Spleen (tissue), 11 donors: ENCODE data around the gene FSTL1. TPM values are rescaled to one million over a fixed set of nuclear protein-coding genes. Genes with fewer than 3 reads are reported as not detected.

Experiments used
- DNase-seq: peaks from one replicate; pipeline ENCODE4 v3.0.0-alpha.2; 2020
- H3K27ac ChIP-seq, 8 donors: fragments of 200-600 bp; sonication (generic) in 7 of 8; 1 replicate in 4 of 8; 2 replicates in 4 of 8; pipeline versions ENCODE4 v1.5.0 to v1.8.0; 2016 to 2021; ENCODE audit warnings: inconsistent platforms in 4 of 8, mild to moderate bottlenecking in 4 of 8, moderate library complexity in 1 of 8
- H3K27me3 ChIP-seq, 7 donors: fragments of 200-600 bp; sonication (generic) in 6 of 7; replicated peaks in 1 of 7; 1 replicate in 4 of 7; 2 replicates in 3 of 7; pipeline versions ENCODE4 v1.5.0 to v1.8.0; 2016 to 2021; ENCODE audit warnings: inconsistent platforms in 3 of 7, mild to moderate bottlenecking in 1 of 7
- H3K36me3 ChIP-seq, 6 donors: fragments of 200-600 bp; sonication (generic) in 5 of 6; 1 replicate in 4 of 6; 2 replicates in 2 of 6; pipeline versions ENCODE4 v1.5.0 to v1.8.0; 2016 to 2021; ENCODE audit warnings: inconsistent platforms in 2 of 6
- H3K4me1 ChIP-seq, 6 donors: fragments of 200-600 bp; sonication (generic) in 5 of 6; 1 replicate in 3 of 6; 2 replicates in 3 of 6; pipeline versions ENCODE4 v1.5.0 to v1.8.0; 2016 to 2021; ENCODE audit warnings: inconsistent platforms in 3 of 6
- H3K4me3 ChIP-seq, 8 donors: fragments of 200-600 bp; sonication (generic) in 7 of 8; 1 replicate in 4 of 8; 2 replicates in 4 of 8; pipeline versions ENCODE4 v1.5.0 to v1.8.0; 2016 to 2021; ENCODE audit warnings: inconsistent platforms in 4 of 8, mild to moderate bottlenecking in 4 of 8, moderate library complexity in 2 of 8
- H3K9me3 ChIP-seq, 8 donors: fragments of 200-600 bp; sonication (generic) in 7 of 8; 1 replicate in 4 of 8; 2 replicates in 4 of 8; pipeline versions ENCODE4 v1.5.0 to v1.8.0; 2016 to 2021; ENCODE audit warnings: inconsistent platforms in 4 of 8
- POLR2A ChIP-seq, 3 donors: fragments of 450-650 bp; IDR thresholded peaks; one replicate each; pipeline ENCODE4 v1.5.1; 2017; ENCODE audit warnings: antibody characterized with exemption in 3 of 3, mild to moderate bottlenecking in 1 of 3
- POLR2AphosphoS5 ChIP-seq, 3 donors: sonication (generic); formaldehyde crosslinking; IDR thresholded peaks; one replicate each; pipeline ENCODE4 v1.5.1; 2017; ENCODE audit warnings: antibody characterized with exemption in 3 of 3
- WGBS, 5 donors: extraction: QIAGEN DNeasy Blood & Tissue Kit in 3 of 5; methylation state at CpG; one replicate each; pipeline versions ENCODE4 v1.1.5 to v1.1.7; 2013 to 2018; 5-methylcytosine and 5-hydroxymethylcytosine counted together
- intact Hi-C: fragments of 100-400 bp; cut with DNase I; formaldehyde crosslinking; loops from one replicate; pipeline ENCODE4 v1.15.0; 2023; ENCODE audit warnings: low total_unique reads
- polyA plus RNA-seq, 3 donors: library from polyadenylated mRNA; stranded (reverse); fragments of 200-250 nt; gene quantifications; one replicate each; pipeline ENCODE4 v1.2.1, GENCODE V29; 2013
- total RNA-seq, 7 donors: library from RNA; depleted of rRNA in 3 of 7; stranded (reverse); fragments of >200 nt in 3 of 7; fragmentation: NEBNext Ultra II Directional in 4 of 7; extraction: Animal tissue kit (Norgen Biotek cat#: 25700) in 4 of 7; gene quantifications; one replicate each; pipeline versions ENCODE4 v1.1.0 to v1.2.1, GENCODE V29; 2016 to 2021
- TF ChIP-seq, protein P1 (sequence below), 11 experiments: fragments of 200-600 bp in 7 of 11; fragments of 450-650 bp in 4 of 11; sonication (generic) in 4 of 11; IDR thresholded peaks in 8 of 11; conservative IDR thresholded peaks in 3 of 11; 1 replicate in 7 of 11; 2 replicates in 4 of 11; pipeline versions ENCODE4 v1.4.0 to v1.8.0; 2016 to 2021; ENCODE audit warnings: antibody characterized with exemption in 11 of 11, inconsistent platforms in 4 of 11, mild to moderate bottlenecking in 1 of 11
- donor health status: healthy with polysubstance abuse.
- donor health status: DM: no; HTN: no; CAD: no; lungs with moderate emphysema.
- donor health status: DM: no; HTN: no; CAD: no.
- donor health status: Bipolar disorder and iron deficiency.
- donor health status: healthy.
- donor health status: DM: no; HTN: no; CAD: no.
- donor health status: DM: yes; HTN: yes; CAD: no.

FSTL1 gene
- total and polyA plus RNA-seq, 10 donors, result 6.7 to 228 (median 99.3) TPM

DNA sequence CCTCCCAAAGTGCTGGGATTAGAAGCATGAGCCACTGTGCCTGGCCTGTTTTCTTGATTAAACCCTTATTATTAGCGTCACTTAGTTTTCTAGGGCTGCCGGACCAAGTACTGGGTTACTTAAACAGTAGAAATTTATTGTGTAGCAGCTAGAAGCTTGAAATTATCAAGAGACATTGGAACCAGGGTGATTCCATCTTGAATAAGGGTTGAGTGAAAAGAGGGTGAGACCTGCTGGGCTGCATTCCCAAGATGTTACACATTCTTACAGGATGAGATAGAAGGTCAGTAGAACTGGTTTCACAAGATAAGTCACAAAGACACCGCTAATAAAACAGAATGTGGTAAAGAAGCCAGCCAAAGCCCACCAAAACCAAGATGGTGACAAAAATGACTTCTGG, 18.6 kb upstream of the FSTL1 start:
- intact Hi-C loops, result no loop called here
- DNase-seq, result no peak

DNA sequence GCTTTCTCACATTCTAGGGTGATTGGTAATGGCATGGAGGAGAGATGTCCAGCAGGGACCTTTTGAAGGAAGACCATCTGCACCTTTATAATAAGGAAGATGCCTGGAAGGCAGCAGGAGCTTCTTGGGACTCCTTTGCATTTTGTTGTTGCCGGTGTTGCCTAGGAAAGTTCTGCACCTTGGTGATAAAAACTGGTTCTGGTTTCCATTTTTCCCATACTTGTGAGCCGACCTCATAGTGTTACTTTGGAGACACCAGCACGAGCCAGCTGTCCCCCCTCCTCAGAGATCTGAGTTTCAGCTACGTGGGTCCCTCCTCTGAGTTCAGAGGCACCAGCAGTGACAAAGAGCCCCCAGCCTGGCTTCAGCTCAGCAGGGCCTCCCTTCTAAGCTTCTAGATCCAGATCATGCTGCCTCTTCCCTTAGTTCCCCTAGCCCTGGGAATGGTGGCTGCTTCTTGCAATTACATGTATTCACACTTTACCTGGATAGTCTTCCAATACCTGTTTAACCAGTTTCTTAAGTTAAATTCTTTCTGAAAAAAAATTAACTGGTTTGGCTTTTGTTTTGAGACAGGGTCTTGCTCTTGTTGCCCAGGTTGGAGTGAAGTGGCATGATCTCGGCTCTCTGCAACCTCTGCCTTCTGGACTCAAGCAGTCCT, 18.0 kb upstream of the FSTL1 start:
- Histone ChIP-seq H3K4me1 (no peaks in the 10 kb centered on the region), H3K36me3 (no peaks in the 10 kb centered on the region), H3K9me3 (no peaks in the 10 kb centered on the region), H3K4me3 (no peak overlapping the region), H3K27me3 (peaks cover 0 to 7% (median 0%) of the 10 kb centered on the region in 7 donors), H3K27ac (no peak overlapping the region)
- TF ChIP-seq, protein P1, sequence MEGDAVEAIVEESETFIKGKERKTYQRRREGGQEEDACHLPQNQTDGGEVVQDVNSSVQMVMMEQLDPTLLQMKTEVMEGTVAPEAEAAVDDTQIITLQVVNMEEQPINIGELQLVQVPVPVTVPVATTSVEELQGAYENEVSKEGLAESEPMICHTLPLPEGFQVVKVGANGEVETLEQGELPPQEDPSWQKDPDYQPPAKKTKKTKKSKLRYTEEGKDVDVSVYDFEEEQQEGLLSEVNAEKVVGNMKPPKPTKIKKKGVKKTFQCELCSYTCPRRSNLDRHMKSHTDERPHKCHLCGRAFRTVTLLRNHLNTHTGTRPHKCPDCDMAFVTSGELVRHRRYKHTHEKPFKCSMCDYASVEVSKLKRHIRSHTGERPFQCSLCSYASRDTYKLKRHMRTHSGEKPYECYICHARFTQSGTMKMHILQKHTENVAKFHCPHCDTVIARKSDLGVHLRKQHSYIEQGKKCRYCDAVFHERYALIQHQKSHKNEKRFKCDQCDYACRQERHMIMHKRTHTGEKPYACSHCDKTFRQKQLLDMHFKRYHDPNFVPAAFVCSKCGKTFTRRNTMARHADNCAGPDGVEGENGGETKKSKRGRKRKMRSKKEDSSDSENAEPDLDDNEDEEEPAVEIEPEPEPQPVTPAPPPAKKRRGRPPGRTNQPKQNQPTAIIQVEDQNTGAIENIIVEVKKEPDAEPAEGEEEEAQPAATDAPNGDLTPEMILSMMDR (IDR thresholded peaks at IDR 0.05 in 8 of 11, conservative IDR thresholded peaks at IDR 0.05 in 3 of 11), result no peak
- TF ChIP-seq POLR2AphosphoS5 (IDR thresholded peaks at IDR 0.05) (no peak), POLR2A (IDR thresholded peaks at IDR 0.05) (no peak)
- WGBS, 5 donors, result 76 to 95% (median 86%) methylated on average over 5 of the region's 5 CpGs
- DNase-seq, result no peak
- intact Hi-C loops, result no loop called here

More for the DNA sequence above, 18.6 kb upstream of the FSTL1 start:
- H3K9me3 ChIP-seq, result no peaks in the 10 kb centered on the region
- H3K36me3 ChIP-seq, result no peaks in the 10 kb centered on the region
- no peak overlapping the region for H3K27ac ChIP-seq
- TF ChIP-seq, protein P1 (IDR thresholded peaks at IDR 0.05 in 8 of 11, conservative IDR thresholded peaks at IDR 0.05 in 3 of 11), result no peak
- TF ChIP-seq POLR2A (IDR thresholded peaks at IDR 0.05) (no peak), POLR2AphosphoS5 (IDR thresholded peaks at IDR 0.05) (no peak)
- H3K4me3 ChIP-seq, result no peak overlapping the region
- 89 to 96% (median 93%) methylated on average over 3 of the region's 3 CpGs for WGBS, 5 donors
- no peaks in the 10 kb centered on the region for H3K4me1 ChIP-seq
- peaks cover 0 to 7% (median 0%) of the 10 kb centered on the region in 7 donors for H3K27me3 ChIP-seq

DNA sequence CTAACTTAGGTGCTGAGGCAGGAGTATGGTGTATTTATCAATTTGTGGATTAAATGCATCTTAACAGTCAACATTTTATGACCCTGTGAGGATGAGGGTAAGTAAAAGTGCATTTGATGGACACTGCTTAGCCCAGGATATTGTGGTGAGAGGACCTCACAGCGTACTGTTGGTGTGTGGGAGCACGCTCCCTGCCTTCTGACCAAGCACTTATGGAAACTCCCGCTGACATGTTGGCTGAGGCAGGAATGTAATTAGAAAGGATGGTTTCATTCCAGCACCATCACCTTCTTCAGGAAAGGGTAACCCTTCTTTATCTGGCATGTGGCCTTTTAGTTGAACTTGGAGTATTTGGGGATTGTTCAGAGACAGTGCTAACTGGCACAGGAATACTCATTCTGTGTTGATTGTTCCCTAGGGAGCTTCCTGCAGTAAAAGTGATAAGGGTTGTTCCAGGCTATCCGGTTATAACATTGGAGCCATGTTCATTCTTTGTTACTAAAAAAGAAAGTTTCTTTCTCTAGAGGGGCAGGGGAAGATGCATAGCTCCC, 11.7 kb upstream of the FSTL1 start:
- Histone ChIP-seq H3K27ac (no peak overlapping the region), H3K36me3 (no peaks in the 10 kb centered on the region), H3K4me3 (no peak overlapping the region), H3K9me3 (no peaks in the 10 kb centered on the region), H3K4me1 (peaks cover 0 to 15% (median 9%) of the 10 kb centered on the region in 6 donors), H3K27me3 (peaks cover 0 to 16% (median 0%) of the 10 kb centered on the region in 7 donors)
- no peak for TF ChIP-seq POLR2A (IDR thresholded peaks at IDR 0.05)
- TF ChIP-seq, protein P1 (IDR thresholded peaks at IDR 0.05 in 8 of 11, conservative IDR thresholded peaks at IDR 0.05 in 3 of 11), result no peak
- TF ChIP-seq POLR2AphosphoS5 (IDR thresholded peaks at IDR 0.05), result no peak
- 62 to 82% (median 72%) methylated on average over 4 of the region's 4 CpGs for WGBS, 5 donors
- DNase-seq, result no peak
- intact Hi-C loops, result no loop called here

DNA sequence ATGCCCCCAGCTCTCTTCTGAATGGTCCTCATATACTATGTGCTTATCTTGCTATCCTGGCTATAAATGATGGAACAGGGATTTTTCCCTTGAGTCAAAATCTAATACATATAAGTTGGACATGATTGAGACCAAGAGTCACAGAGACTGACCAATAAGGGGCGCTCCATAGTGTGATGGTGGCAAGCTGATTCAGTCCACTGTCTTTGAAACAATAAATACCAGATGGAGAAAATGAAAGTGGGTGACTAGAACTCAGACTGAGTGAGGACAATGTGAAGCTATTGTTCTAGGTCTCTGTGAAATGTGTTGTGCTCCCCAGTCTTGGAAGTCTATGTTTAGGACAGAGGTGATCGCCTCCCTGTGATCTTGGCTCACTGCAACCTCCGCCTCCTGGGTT, 10.6 kb upstream of the FSTL1 start:
- TF ChIP-seq, protein P1 (IDR thresholded peaks at IDR 0.05 in 8 of 11, conservative IDR thresholded peaks at IDR 0.05 in 3 of 11), result no peak
- TF ChIP-seq POLR2AphosphoS5 (IDR thresholded peaks at IDR 0.05) (no peak), POLR2A (IDR thresholded peaks at IDR 0.05) (no peak)
- H3K27me3 ChIP-seq, result peaks cover 0 to 16% (median 0%) of the 10 kb centered on the region in 7 donors
- H3K9me3 ChIP-seq, result no peaks in the 10 kb centered on the region
- peaks cover 0 to 15% (median 9%) of the 10 kb centered on the region in 6 donors for H3K4me1 ChIP-seq
- H3K4me3 ChIP-seq, result no peak overlapping the region
- no peak overlapping the region for H3K27ac ChIP-seq
- H3K36me3 ChIP-seq, result no peaks in the 10 kb centered on the region
- 51 to 82% (median 78%) methylated on average over 3 of the region's 3 CpGs for WGBS, 5 donors
- no peak for DNase-seq
- intact Hi-C loops, result no loop called here
